HEK293T (cell line): ENCODE data around the gene CDIPT.

Source experiments
- BHLHE40 ChIP-seq: fragments of 450-650 bp; IDR thresholded peaks from 2 replicates; pipeline ENCODE4 v1.6.1; 2016; ENCODE audit warnings: mild to moderate bottlenecking, moderate library complexity, borderline replicate concordance
- ELF4 ChIP-seq: fragments of 450-650 bp; IDR thresholded peaks from 2 replicates; pipeline ENCODE4 v1.6.1; 2017; ENCODE audit warnings: antibody characterized with exemption
- FOXA1 ChIP-seq: fragments of 450-650 bp; IDR thresholded peaks from 2 replicates; pipeline ENCODE4 v1.6.1; 2016; ENCODE audit warnings: mild to moderate bottlenecking
- FOXK2 ChIP-seq: fragments of 450-650 bp; IDR thresholded peaks from 2 replicates; pipeline ENCODE4 v1.6.1; 2016; ENCODE audit warnings: mild to moderate bottlenecking
- FOXM1 ChIP-seq: fragments of 450-650 bp; IDR thresholded peaks from 2 replicates; pipeline ENCODE4 v1.6.1; 2017; ENCODE audit warnings: mild to moderate bottlenecking, borderline replicate concordance
- L3MBTL2 ChIP-seq: fragments of 450-650 bp; conservative IDR thresholded peaks from 2 replicates; pipeline ENCODE4 v1.6.1; 2016; ENCODE audit warnings: mild to moderate bottlenecking
- NFRKB ChIP-seq: fragments of 450-650 bp; IDR thresholded peaks from 2 replicates; pipeline ENCODE4 v1.6.1; 2016; ENCODE audit warnings: mild to moderate bottlenecking, moderate library complexity
- SP1 ChIP-seq: fragments of 450-650 bp; IDR thresholded peaks from 2 replicates; pipeline ENCODE4 v1.6.1; 2017
- SUZ12 ChIP-seq: fragments of 450-650 bp; IDR thresholded peaks from 2 replicates; pipeline ENCODE4 v1.6.1; 2016; ENCODE audit warnings: mild to moderate bottlenecking
- TARDBP ChIP-seq: fragments of 450-650 bp; IDR thresholded peaks from 2 replicates; pipeline ENCODE4 v1.6.1; 2016
- ZNF384 ChIP-seq: fragments of 450-650 bp; IDR thresholded peaks from 2 replicates; pipeline ENCODE4 v1.6.1; 2016
- TF ChIP-seq, protein P1 (sequence below): fragments of 450-650 bp; IDR thresholded peaks from 2 replicates; pipeline ENCODE4 v1.6.1; 2016

DNA sequence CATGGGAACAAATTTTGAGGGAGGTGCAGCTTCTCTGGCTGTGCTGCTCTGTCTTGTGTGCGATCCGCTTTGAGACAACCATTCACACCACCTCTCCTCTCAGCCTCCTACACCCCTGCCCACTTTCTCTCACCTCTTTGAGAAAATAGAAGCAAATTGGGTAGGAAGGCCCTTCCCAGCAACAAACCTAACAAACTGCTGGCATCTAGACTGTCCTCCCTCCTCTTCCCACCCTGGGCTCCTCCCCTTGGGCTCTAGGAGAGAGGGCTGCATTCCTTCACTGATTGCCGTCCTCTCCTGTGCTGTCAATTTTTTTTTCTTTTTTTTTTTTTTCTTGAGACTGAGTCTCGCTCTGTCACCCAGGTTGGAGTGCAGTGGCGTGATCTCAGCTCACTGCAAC is 13.5 kb downstream of the CDIPT start:
- TF ChIP-seq ZNF384 (peak; percentile 71), SP1 (no peak), L3MBTL2 (no peak), SUZ12 (no peak), BHLHE40 (no peak), ELF4 (no peak), FOXM1 (no peak), TARDBP (no peak), NFRKB (no peak), FOXA1 (no peak), FOXK2 (no peak)
- TF ChIP-seq, protein P1, sequence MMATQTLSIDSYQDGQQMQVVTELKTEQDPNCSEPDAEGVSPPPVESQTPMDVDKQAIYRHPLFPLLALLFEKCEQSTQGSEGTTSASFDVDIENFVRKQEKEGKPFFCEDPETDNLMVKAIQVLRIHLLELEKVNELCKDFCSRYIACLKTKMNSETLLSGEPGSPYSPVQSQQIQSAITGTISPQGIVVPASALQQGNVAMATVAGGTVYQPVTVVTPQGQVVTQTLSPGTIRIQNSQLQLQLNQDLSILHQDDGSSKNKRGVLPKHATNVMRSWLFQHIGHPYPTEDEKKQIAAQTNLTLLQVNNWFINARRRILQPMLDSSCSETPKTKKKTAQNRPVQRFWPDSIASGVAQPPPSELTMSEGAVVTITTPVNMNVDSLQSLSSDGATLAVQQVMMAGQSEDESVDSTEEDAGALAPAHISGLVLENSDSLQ: no peak
